ENCODE measurements around the gene BBS9.
"Not testable (repeated sequence)": the region's sequence is repeated elsewhere in the genome, so short reads cannot be mapped to it uniquely, and the experiment has no call there.

The BBS9 gene

GRCh38 chr7:33201821-33202220 is 72.5 kb downstream of the BBS9 start:
- no peak for DNase-seq

GRCh38 chr7:33210958-33211357 is 81.6 kb downstream of the BBS9 start:
- no peak for DNase-seq

- no peak for DNase-seq
Measured at GRCh38 chr7:33212144-33212543, 82.8 kb downstream of the BBS9 start.

GRCh38 chr7:33215992-33216391 is 86.6 kb downstream of the BBS9 start:
- DNase-seq = no peak

- no peak for DNase-seq
Measured at GRCh38 chr7:33217595-33217994, 88.2 kb downstream of the BBS9 start.

GRCh38 chr7:33218841-33219535 is 89.6 kb downstream of the BBS9 start:
- DNase-seq = not testable (repeated sequence)

GRCh38 chr7:33220231-33220630 is 90.9 kb downstream of the BBS9 start:
- no peak for DNase-seq

GRCh38 chr7:33221390-33221789 is 92.0 kb downstream of the BBS9 start:
- no peak for DNase-seq

- no peak for DNase-seq
Measured at GRCh38 chr7:33232632-33233145, 103.3 kb downstream of the BBS9 start.

GRCh38 chr7:33233659-33234058 is 104.3 kb downstream of the BBS9 start:
- no peak for DNase-seq

- no peak for DNase-seq
Measured at GRCh38 chr7:33237036-33237435, 107.7 kb downstream of the BBS9 start.

- no peak for DNase-seq
Measured at GRCh38 chr7:33243319-33243881, 114.0 kb downstream of the BBS9 start.

GRCh38 chr7:33248671-33249070 is 119.3 kb downstream of the BBS9 start:
- DNase-seq = no peak

- DNase-seq = no peak
Measured at GRCh38 chr7:33250421-33250871, 121.1 kb downstream of the BBS9 start.

- DNase-seq = no peak
Measured at GRCh38 chr7:33251301-33251700, 121.9 kb downstream of the BBS9 start.

- no peak for DNase-seq
Measured at GRCh38 chr7:33258491-33258951, 129.2 kb downstream of the BBS9 start.

GRCh38 chr7:33261585-33261984 is 132.2 kb downstream of the BBS9 start:
- no peak for DNase-seq

GRCh38 chr7:33262476-33262875 is 133.1 kb downstream of the BBS9 start:
- DNase-seq = no peak

- not testable (repeated sequence) for DNase-seq
Measured at GRCh38 chr7:33271839-33272371, 142.5 kb downstream of the BBS9 start.

GRCh38 chr7:33273356-33273755 is 144.0 kb downstream of the BBS9 start:
- DNase-seq = no peak

- DNase-seq = no peak
Measured at GRCh38 chr7:33276325-33276724, 147.0 kb downstream of the BBS9 start.

- DNase-seq = no peak
Measured at GRCh38 chr7:33276729-33277128, 147.4 kb downstream of the BBS9 start.

GRCh38 chr7:33278095-33278494 is 148.7 kb downstream of the BBS9 start:
- no peak for DNase-seq

GRCh38 chr7:33286501-33286900 is 157.1 kb downstream of the BBS9 start:
- DNase-seq = no peak
